HepG2 (cell line): ENCODE data around the gene ZFAND3.

Experiments used
- FOXK1 ChIP-seq: sonication (generic); formaldehyde crosslinking; IDR thresholded peaks from 2 replicates; pipeline ENCODE4 v1.4.0; 2020; ENCODE audit warnings: low read depth, missing genetic modification reagents, borderline replicate concordance
- MXD1 ChIP-seq: sonication (generic); formaldehyde crosslinking; IDR thresholded peaks from 2 replicates; pipeline ENCODE4 v1.4.0; 2020; ENCODE audit warnings: mild to moderate bottlenecking, missing genetic modification reagents
- NFRKB ChIP-seq: fragments of 450-650 bp; IDR thresholded peaks from 2 replicates; pipeline ENCODE4 v1.6.1; 2017
- NFYB ChIP-seq: sonication (generic); formaldehyde crosslinking; IDR thresholded peaks from 2 replicates; pipeline ENCODE4 v1.4.0; 2020; ENCODE audit warnings: missing genetic modification reagents
- NR2C2 ChIP-seq: sonication (generic); formaldehyde crosslinking; IDR thresholded peaks from 2 replicates; pipeline ENCODE4 v1.4.0; 2020; ENCODE audit warnings: missing genetic modification reagents, mild to moderate bottlenecking, moderate library complexity, borderline replicate concordance
- RAD21 ChIP-seq: fragments of 450-650 bp; formaldehyde crosslinking; IDR thresholded peaks from 2 replicates; pipeline ENCODE4 v1.5.0; 2020; ENCODE audit warnings: mild to moderate bottlenecking
- RFX5 ChIP-seq: IDR thresholded peaks from 2 replicates; pipeline ENCODE4 v1.6.1; 2011; ENCODE audit warnings: low read depth, low read length, improper control_type of control experiment
- SIN3A ChIP-seq: IDR thresholded peaks from 2 replicates; pipeline ENCODE4 v1.6.1; 2011; ENCODE audit warnings: low read depth, mild to moderate bottlenecking, control low read depth, low read length, borderline replicate concordance
- SOX13 ChIP-seq, 3 experiments: fragments of 450-650 bp in 1 of 3; sonication (generic) in 1 of 3; formaldehyde crosslinking in 1 of 3; IDR thresholded peaks in 2 of 3; conservative IDR thresholded peaks in 1 of 3; 2 replicates each; pipeline versions ENCODE4 v1.5.0 to v1.6.1; 2016 to 2020; ENCODE audit warnings: antibody characterized with exemption in 1 of 3, mild to moderate bottlenecking in 1 of 3, missing compliant biosample characterization in 1 of 3, missing genetic modification reagents in 1 of 3, moderate library complexity in 1 of 3
- ZNF766 ChIP-seq: sonication (generic); formaldehyde crosslinking; IDR thresholded peaks from 2 replicates; pipeline ENCODE4 v1.5.0; 2020; ENCODE audit warnings: missing genetic modification reagents, borderline replicate concordance

GRCh38 chr6:37971711-37972390 lies 152.3 kb downstream of the ZFAND3 start:
- TF ChIP-seq ZNF766 (CRISPR knock-in tag) (no peak), MXD1 (CRISPR knock-in tag) (no peak), NFRKB (no peak), FOXK1 (CRISPR knock-in tag) (no peak), SOX13 (IDR thresholded peaks at IDR 0.05) (no peak), SOX13 (CRISPR knock-in tag; conservative IDR thresholded peaks at IDR 0.05 in 1 of 2, IDR thresholded peaks at IDR 0.05 in 1 of 2) (no peak), SIN3A (no peak), NR2C2 (no peak), RFX5 (no peak), NFYB (no peak), RAD21 (CRISPR knock-in tag) (no peak)
